Esophagus muscularis mucosa (tissue), 4 donors: ENCODE measurements around the gene VAT1.

Experiments used
- CTCF ChIP-seq, 3 experiments: fragments of 200-600 bp in 2 of 3; fragments of 450-650 bp in 1 of 3; sonication (generic) in 2 of 3; IDR thresholded peaks; one replicate each; pipeline ENCODE4 v1.5.1; 2017 to 2019; ENCODE audit warnings: antibody characterized with exemption in 3 of 3, mild to moderate bottlenecking in 2 of 3, moderate library complexity in 1 of 3
- EP300 ChIP-seq: sonication (generic); formaldehyde crosslinking; IDR thresholded peaks from one replicate; pipeline ENCODE4 v1.6.1; 2017; ENCODE audit warnings: antibody characterized with exemption
- POLR2A ChIP-seq: fragments of 450-650 bp; IDR thresholded peaks from one replicate; pipeline ENCODE4 v1.6.1; 2017; ENCODE audit warnings: antibody characterized with exemption, moderate library complexity, mild to moderate bottlenecking, low read depth

- no peak for TF ChIP-seq CTCF (IDR thresholded peaks at IDR 0.05)
- TF ChIP-seq EP300: no peak
- TF ChIP-seq POLR2A: no peak
These were observed 6.0 kb downstream of the VAT1 start for GRCh38 chr17:43016216-43016615.
